ENCODE data around the gene IQSEC1. TPM values are rescaled to one million over a fixed set of nuclear protein-coding genes. Genes with fewer than 3 reads are reported as not detected.

Gene IQSEC1
- polyA plus RNA-seq, 1 experiment, result 4.8 TPM

DNA sequence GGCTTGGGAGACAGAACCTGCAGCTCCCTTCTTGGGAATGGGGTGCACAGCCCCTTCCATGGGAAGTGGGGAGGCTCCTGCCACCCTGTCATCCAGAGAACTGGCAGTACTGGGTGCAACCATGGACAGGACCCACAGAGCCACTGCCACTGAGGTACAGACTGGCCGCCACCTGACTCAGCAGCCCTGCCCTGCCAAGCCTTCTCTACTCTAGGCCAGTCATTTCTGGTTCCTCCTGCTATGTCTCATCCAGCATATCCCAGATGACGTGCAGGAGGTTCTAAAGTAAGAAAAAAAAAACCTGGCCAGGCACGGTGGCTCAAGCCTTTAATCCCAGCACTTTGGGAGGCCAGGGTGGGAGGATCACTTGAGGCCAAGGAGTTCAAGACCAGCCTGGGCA is 155.0 kb downstream of the IQSEC1 start:
- TF ChIP-seq, protein P1, sequence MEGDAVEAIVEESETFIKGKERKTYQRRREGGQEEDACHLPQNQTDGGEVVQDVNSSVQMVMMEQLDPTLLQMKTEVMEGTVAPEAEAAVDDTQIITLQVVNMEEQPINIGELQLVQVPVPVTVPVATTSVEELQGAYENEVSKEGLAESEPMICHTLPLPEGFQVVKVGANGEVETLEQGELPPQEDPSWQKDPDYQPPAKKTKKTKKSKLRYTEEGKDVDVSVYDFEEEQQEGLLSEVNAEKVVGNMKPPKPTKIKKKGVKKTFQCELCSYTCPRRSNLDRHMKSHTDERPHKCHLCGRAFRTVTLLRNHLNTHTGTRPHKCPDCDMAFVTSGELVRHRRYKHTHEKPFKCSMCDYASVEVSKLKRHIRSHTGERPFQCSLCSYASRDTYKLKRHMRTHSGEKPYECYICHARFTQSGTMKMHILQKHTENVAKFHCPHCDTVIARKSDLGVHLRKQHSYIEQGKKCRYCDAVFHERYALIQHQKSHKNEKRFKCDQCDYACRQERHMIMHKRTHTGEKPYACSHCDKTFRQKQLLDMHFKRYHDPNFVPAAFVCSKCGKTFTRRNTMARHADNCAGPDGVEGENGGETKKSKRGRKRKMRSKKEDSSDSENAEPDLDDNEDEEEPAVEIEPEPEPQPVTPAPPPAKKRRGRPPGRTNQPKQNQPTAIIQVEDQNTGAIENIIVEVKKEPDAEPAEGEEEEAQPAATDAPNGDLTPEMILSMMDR (IDR thresholded peaks at IDR 0.05; ENCODE audit: insufficient read depth, low read depth, low read length), result no peak
- ChIA-PET CTCF (interaction anchor here (0.7 kb wide), 1 partner anchor 65 kb away, joined by 4 read pairs; no protein-coding TSS in a partner anchor), POLR2A (no interaction called here)
- H3K4me3 ChIP-seq (ENCODE audit: low read depth, low read length), result no peak overlapping the region
- H3K27me3 ChIP-seq (ENCODE audit: control insufficient read depth, insufficient read depth, low read length), result no peaks in the 10 kb centered on the region
- no peak for DNase-seq (ENCODE audit: low read depth)
- H3K36me3 ChIP-seq (ENCODE audit: control insufficient read depth, insufficient read depth, low read length), result peaks cover 30% of the 10 kb centered on the region

DNA sequence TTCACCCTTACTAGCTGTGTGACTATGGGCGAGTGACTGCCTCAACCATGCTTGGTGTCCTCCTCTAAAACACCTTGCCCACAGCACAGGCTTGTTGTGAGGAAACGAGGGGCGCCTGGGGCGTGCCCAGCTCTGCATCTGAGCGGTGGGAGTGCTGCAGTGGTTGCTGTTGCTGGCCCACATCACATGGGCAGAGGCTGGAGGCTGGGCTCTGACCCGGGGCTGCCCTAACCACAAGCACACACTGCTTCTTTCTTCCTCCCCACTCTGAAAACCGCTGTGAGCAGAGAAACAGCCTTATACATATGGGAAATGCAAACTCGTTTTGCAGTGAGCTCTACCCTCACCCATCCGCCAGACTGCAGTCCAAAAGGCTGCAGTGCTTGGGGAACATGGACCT is 157.1 kb downstream of the IQSEC1 start:
- CTCF ChIA-PET, result interaction anchor here (1.0 kb wide), 1 partner anchor 68 kb away, joined by 3 read pairs; no protein-coding TSS in a partner anchor

DNA sequence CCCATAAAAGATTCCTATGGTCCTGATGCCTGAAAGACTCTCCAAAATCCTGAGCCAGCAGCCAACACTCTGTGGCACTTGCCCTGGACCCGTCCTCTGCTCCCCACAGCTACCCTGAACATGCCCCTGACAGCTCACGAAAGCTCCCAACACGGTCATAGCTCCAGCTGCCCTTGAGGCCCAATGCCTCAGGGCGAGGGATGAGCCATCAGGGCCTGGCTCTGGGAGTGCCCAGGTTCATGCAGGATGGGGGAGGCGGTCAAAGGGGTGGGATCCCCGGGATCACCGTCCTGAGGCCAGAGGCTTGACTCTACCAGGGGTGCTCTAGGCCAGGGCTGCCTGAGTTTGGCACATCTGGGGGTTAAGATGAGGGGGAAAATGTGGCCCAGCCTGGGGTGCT is 159.1 kb downstream of the IQSEC1 start:
- TF ChIP-seq, protein P1 (IDR thresholded peaks at IDR 0.05; ENCODE audit: insufficient read depth, low read depth, low read length), result no peak
- POLR2A ChIA-PET, result no interaction called here
- CTCF ChIA-PET, result interaction anchor here (1.4 to 1.6 kb wide), 2 partner anchors 46 to 48 kb away, joined by 3 to 4 read pairs; no protein-coding TSS in a partner anchor
- peaks cover 34% of the 10 kb centered on the region for H3K36me3 ChIP-seq (ENCODE audit: control insufficient read depth, insufficient read depth, low read length)
- H3K4me3 ChIP-seq (ENCODE audit: low read depth, low read length), result no peak overlapping the region
- H3K27me3 ChIP-seq (ENCODE audit: control insufficient read depth, insufficient read depth, low read length), result no peaks in the 10 kb centered on the region
- no peak for DNase-seq (ENCODE audit: low read depth)

More for the DNA sequence above, 157.1 kb downstream of the IQSEC1 start:
- POLR2A ChIA-PET, result no interaction called here
- Histone ChIP-seq H3K36me3 (ENCODE audit: control insufficient read depth, insufficient read depth, low read length) (peaks cover 34% of the 10 kb centered on the region), H3K4me3 (ENCODE audit: low read depth, low read length) (no peak overlapping the region), H3K27me3 (ENCODE audit: control insufficient read depth, insufficient read depth, low read length) (no peaks in the 10 kb centered on the region)
- TF ChIP-seq, protein P1 (IDR thresholded peaks at IDR 0.05; ENCODE audit: insufficient read depth, low read depth, low read length), result no peak
- DNase-seq (ENCODE audit: low read depth), result no peak

DNA sequence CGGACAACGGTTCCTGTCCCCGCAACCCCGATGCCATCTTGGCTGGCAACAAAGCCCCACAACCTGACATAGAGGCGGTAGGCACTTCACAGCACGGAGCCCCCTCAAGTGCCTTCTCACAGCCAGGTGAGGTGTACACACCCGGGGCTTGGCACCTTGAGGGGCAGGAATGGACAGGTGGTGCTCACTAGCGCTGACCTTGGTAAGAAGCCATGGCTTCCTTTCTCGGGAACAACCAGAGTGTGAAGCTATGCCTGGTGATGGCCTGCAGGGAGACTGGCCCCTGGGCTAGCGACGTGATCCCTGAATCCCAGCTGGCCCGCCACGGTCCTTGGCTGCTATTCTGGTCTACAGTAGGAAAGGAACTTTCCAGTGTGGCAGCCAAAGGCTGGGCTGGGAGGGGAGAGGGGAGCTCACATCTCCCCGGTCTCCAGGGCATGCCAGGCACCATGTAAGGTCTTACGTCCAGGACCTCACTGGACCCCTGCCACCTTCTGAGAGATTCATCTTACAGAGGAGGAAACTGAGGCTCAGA is 161.3 kb downstream of the IQSEC1 start:
- Histone ChIP-seq H3K27me3 (ENCODE audit: control insufficient read depth, insufficient read depth, low read length) (no peaks in the 10 kb centered on the region), H3K4me3 (ENCODE audit: low read depth, low read length) (no peak overlapping the region), H3K36me3 (ENCODE audit: control insufficient read depth, insufficient read depth, low read length) (peaks cover 40% of the 10 kb centered on the region)
- DNase-seq (ENCODE audit: low read depth), result no peak
- TF ChIP-seq, protein P1 (IDR thresholded peaks at IDR 0.05; ENCODE audit: insufficient read depth, low read depth, low read length), result no peak
- ChIA-PET CTCF (interaction anchor here (1.0 to 1.1 kb wide), 2 partner anchors 9 to 20 kb away, joined by 3 read pairs; no protein-coding TSS in a partner anchor), POLR2A (no interaction called here)

DNA sequence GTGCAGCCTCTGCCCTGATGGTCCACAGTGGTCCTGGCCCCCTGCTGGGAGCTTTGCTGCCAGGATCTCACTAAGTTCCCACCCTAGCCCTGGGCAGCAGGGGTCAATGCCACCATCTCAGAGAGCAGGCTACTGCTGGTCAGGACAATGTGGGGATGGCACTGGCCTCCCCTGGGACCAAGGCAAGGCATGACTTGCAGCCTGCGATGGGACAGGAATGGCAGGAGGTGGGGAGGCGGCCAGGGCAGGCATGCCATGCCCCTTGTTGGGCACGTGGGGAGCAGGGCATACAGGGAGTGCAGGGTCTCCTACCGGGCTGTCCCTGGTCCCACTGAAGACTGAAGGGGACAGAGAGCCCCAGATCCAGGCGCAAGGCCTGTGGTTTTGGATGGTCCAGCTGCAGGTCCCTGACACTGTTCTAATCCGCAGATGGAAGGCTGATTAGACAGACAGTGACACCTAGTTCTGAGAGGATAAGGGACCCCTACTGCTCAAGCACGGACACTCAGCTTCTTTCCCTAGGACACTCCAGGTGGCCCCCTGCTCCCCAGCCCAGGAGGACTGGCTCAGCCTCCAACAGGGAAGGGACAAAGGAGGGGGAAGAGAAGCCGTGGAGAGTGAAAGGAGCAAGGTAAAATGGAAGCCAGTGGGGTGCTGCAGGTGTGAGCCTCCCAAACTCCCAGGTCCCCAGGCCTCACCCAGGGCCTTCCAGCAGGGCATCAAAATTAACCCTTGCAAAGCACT is 162.7 kb downstream of the IQSEC1 start:
- Histone ChIP-seq H3K4me3 (ENCODE audit: low read depth, low read length) (no peak overlapping the region), H3K27me3 (ENCODE audit: control insufficient read depth, insufficient read depth, low read length) (no peaks in the 10 kb centered on the region), H3K36me3 (ENCODE audit: control insufficient read depth, insufficient read depth, low read length) (peaks cover 48% of the 10 kb centered on the region)
- CTCF ChIA-PET, result interaction anchor here (0.7 to 1.7 kb wide), 3 partner anchors 9 to 74 kb away, joined by 3 to 5 read pairs (median 4); no protein-coding TSS in a partner anchor
- TF ChIP-seq, protein P1 (IDR thresholded peaks at IDR 0.05; ENCODE audit: insufficient read depth, low read depth, low read length), result no peak
- POLR2A ChIA-PET, result no interaction called here
- no peak for DNase-seq (ENCODE audit: low read depth)

All from BJ (cell line).